Subcutaneous abdominal adipose tissue (tissue), 5 donors: ENCODE data around the gene DCANP1.

Experiments used
- H3K27ac ChIP-seq: one replicate; pipeline ENCODE4 v1.7.0; 2013; ENCODE audit warnings: low read depth, mild to moderate bottlenecking, inconsistent platforms, low read length, moderate library complexity
- H3K27me3 ChIP-seq, 5 donors: one replicate each; pipeline ENCODE4 v1.7.0; 2013; ENCODE audit warnings: low read length in 5 of 5, inconsistent platforms in 1 of 5; ENCODE audit not compliant: control insufficient read depth in 5 of 5, insufficient read depth in 4 of 5
- H3K36me3 ChIP-seq, 5 donors: one replicate each; pipeline ENCODE4 v1.7.0; 2013; ENCODE audit warnings: low read length in 5 of 5; ENCODE audit not compliant: control insufficient read depth in 5 of 5, insufficient read depth in 5 of 5
- H3K4me1 ChIP-seq, 5 donors: one replicate each; pipeline ENCODE4 v1.7.0; 2013; ENCODE audit warnings: low read length in 5 of 5, mild to moderate bottlenecking in 3 of 5, moderate library complexity in 1 of 5; ENCODE audit not compliant: control insufficient read depth in 5 of 5, insufficient read depth in 5 of 5
- H3K4me3 ChIP-seq, 5 donors: one replicate each; pipeline ENCODE4 v1.7.0; 2013; ENCODE audit warnings: low read length in 5 of 5, low read depth in 1 of 5
- H3K9ac ChIP-seq, 5 donors: one replicate each; pipeline ENCODE4 v1.7.0; 2013; ENCODE audit warnings: low read length in 5 of 5, mild to moderate bottlenecking in 4 of 5, moderate library complexity in 3 of 5
- H3K9me3 ChIP-seq, 5 donors: one replicate each; pipeline ENCODE4 v1.7.0; 2013; ENCODE audit warnings: low read length in 5 of 5; ENCODE audit not compliant: control insufficient read depth in 5 of 5
- donor health status: healthy.
- donor health status: healthy.
- donor health status: healthy.
- donor health status: healthy.
- donor health status: healthy.

Gene DCANP1

DNA sequence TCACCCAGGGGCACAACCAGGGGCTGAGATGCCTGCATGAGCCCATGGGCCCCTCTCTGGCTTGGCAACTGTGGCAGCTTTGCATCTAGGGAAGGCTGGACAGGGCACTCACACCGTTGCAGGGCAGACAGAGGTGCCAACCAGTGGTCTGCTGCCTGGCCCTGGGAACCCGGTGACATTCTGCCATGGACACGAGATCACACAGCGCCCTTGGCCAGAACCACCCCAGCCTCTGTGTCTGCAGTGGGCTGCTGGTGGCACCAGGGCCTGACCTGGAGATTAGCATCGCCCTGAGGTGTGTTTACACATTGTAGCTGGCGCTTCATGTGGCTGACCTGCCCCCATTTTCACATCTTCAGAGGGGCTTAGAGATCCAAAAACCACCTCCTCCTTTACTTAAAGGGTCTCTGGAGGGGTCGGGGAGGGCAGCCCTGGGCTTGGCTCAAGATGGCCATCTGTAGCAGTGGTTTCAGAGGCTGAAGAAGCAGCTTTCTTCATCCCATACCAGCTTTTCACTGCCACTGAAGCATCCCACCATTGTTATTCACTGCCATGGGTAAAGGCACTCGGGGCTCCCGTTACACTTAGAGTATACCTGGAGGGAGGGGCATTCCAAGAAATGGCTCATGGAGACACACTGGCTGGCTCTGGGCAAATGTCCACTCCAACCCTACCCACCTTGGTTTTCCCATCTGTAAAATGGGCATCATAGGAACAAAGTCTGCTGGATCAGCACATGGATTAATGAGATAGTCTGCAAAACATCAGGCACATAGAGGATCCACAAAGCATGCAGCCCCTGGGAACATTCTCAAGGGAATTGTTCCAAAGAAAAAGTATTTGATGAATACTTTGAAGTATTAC, 11.4 kb downstream of the DCANP1 start:
- Histone ChIP-seq H3K27ac (no peak overlapping the region), H3K9ac (no peak overlapping the region), H3K4me3 (no peak overlapping the region), H3K36me3 (no peaks in the 10 kb centered on the region), H3K4me1 (peaks cover 3 to 52% (median 39%) of the 10 kb centered on the region in 5 donors), H3K9me3 (no peaks in the 10 kb centered on the region), H3K27me3 (peaks cover 0 to 6% (median 0%) of the 10 kb centered on the region in 5 donors)

- Histone ChIP-seq H3K4me1 (peaks cover 3 to 58% (median 40%) of the 10 kb centered on the region in 5 donors), H3K27ac (no peak overlapping the region), H3K9ac (no peak overlapping the region), H3K4me3 (no peak overlapping the region), H3K36me3 (no peaks in the 10 kb centered on the region), H3K27me3 (peaks cover 0 to 6% (median 0%) of the 10 kb centered on the region in 5 donors), H3K9me3 (no peaks in the 10 kb centered on the region)
Observed at GRCh38 chr5:135434591-135435466, 12.3 kb downstream of the DCANP1 start.

- Histone ChIP-seq H3K36me3 (no peaks in the 10 kb centered on the region), H3K4me1 (peaks cover 3 to 59% (median 39%) of the 10 kb centered on the region in 5 donors), H3K27ac (no peak overlapping the region), H3K9ac (no peak overlapping the region), H3K9me3 (peaks cover 0 to 3% (median under 1%) of the 10 kb centered on the region in 5 donors), H3K4me3 (peak overlapping the region in 1 of 5 donors; percentile 31), H3K27me3 (peaks cover 0 to 6% (median 0%) of the 10 kb centered on the region in 5 donors)
Observed at GRCh38 chr5:135433681-135434426, 13.3 kb downstream of the DCANP1 start.

GRCh38 chr5:135432113-135432512, 15.0 kb downstream of the DCANP1 start:
- H3K9ac ChIP-seq: no peak overlapping the region
- no peaks in the 10 kb centered on the region for H3K36me3 ChIP-seq

GRCh38 chr5:135430135-135430437, 17.1 kb downstream of the DCANP1 start:
- H3K4me1 ChIP-seq: peaks cover 3 to 38% (median 28%) of the 10 kb centered on the region in 5 donors
- peaks cover 0 to 9% (median 8%) of the 10 kb centered on the region in 5 donors for H3K9me3 ChIP-seq
- no peak overlapping the region for H3K9ac ChIP-seq
- H3K36me3 ChIP-seq: no peaks in the 10 kb centered on the region
- H3K27me3 ChIP-seq: no peaks in the 10 kb centered on the region
- no peak overlapping the region for H3K4me3 ChIP-seq
- H3K27ac ChIP-seq: no peak overlapping the region

More at GRCh38 chr5:135432113-135432512, 15.0 kb downstream of the DCANP1 start:
- Histone ChIP-seq H3K27ac (no peak overlapping the region), H3K4me3 (no peak overlapping the region), H3K27me3 (peaks cover 0 to 6% (median 0%) of the 10 kb centered on the region in 5 donors), H3K4me1 (peaks cover 3 to 46% (median 33%) of the 10 kb centered on the region in 5 donors), H3K9me3 (peaks cover 0 to 9% (median 8%) of the 10 kb centered on the region in 5 donors)

DNA sequence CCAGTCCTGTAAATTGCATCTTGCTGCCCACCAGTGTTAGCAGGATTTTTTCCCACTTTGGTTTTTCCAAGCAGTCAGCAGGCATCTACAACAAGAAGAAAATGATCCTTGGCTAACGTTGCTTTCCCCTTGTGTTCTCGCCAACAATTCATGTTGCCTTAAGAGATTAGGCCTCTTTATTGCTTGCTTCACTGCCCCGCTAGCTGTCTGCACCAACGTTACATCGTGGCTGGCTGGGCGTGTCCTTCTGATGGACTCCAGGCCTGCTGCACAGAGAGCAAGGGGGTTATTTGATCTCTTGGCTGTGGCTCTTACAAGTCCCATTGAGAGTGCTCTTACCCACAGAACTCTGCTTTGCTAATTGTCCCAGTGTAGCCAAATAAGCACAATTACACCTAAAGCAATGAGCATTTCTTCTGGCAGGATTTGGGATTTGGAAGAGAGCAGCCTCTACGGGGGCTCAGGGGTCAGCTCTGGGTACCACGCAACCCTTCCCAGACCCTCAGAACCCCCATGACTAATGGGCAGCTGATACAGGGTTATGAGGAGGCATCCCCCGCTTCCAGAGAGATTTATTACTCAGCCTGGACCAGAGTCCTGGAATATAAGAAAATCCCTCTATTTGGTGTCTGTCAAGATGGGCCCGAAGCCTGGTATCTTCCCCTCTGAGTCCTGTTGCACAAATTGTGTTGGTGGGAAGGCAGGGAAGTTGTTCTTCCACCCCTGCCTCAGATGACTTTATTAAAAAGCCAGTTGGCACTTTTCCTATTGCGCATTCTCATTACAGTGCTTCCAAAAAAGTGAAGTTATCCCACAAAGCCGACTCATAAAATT, 17.6 kb downstream of the DCANP1 start:
- H3K27ac ChIP-seq: peak overlapping the region; percentile 12
- H3K4me1 ChIP-seq: peaks cover 3 to 33% (median 23%) of the 10 kb centered on the region in 5 donors
- no peaks in the 10 kb centered on the region for H3K36me3 ChIP-seq

GRCh38 chr5:135428586-135428985, 18.6 kb downstream of the DCANP1 start:
- H3K36me3 ChIP-seq: no peaks in the 10 kb centered on the region
- H3K9ac ChIP-seq: no peak overlapping the region
- peaks cover 0 to 9% (median 8%) of the 10 kb centered on the region in 5 donors for H3K9me3 ChIP-seq
- no peak overlapping the region for H3K27ac ChIP-seq
- no peaks in the 10 kb centered on the region for H3K27me3 ChIP-seq
- H3K4me3 ChIP-seq: no peak overlapping the region
- H3K4me1 ChIP-seq: peaks cover 0 to 27% (median 14%) of the 10 kb centered on the region in 5 donors

More for the DNA sequence above, 17.6 kb downstream of the DCANP1 start:
- H3K9me3 ChIP-seq: peaks cover 0 to 9% (median 8%) of the 10 kb centered on the region in 5 donors
- H3K4me3 ChIP-seq: no peak overlapping the region
- no peaks in the 10 kb centered on the region for H3K27me3 ChIP-seq
- no peak overlapping the region for H3K9ac ChIP-seq

DNA sequence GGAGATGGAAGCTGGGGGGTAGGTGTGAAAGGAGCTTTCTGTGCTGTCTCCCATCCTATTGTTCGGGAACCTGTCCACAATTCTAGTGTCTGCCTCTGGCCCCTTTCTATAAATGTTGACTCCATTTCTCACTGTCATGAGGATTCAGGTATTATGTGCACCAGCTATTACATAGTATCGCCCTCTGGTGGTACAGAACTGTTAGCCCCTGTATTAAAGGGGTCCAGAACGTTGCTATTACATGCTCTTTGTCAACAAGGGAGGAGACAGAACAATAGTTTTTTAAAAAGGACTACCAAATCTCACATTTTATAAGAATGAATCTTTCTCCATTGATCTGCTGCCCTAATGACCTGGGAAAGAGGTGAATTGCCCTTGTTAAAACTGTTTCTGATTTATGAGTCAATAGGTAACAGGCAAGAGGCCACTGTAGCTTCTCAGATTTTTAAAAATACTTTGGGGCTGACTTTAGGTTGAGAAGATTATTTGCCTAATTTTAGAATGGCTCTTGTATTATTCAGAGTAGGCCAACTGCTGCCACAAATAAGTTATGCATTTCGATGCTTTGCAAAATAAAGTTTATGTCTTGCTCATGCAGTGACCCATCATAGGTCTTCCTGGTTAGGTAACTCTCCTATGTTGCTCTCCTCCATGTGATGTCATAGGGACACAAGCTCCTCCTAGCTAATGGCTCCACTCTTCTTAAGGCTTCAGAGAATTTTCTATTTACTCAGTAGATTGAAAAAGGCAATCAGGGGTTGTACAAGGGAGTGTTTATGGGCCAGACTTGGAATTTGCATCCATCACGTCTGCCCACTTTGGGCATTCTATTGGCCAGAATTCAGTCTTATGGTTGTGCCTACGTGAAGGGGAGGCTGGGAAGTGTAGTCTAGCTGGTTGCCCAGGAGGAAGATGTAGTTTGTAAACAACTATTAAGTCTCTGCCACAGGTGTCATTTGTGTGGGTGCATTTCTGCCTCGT, 20.8 kb downstream of the DCANP1 start:
- no peaks in the 10 kb centered on the region for H3K36me3 ChIP-seq
- no peak overlapping the region for H3K9ac ChIP-seq
- H3K4me1 ChIP-seq: peaks cover 0 to 23% (median 13%) of the 10 kb centered on the region in 5 donors
- no peak overlapping the region for H3K4me3 ChIP-seq
- H3K27me3 ChIP-seq: no peaks in the 10 kb centered on the region
- H3K27ac ChIP-seq: no peak overlapping the region
- H3K9me3 ChIP-seq: peaks cover 0 to 9% (median 8%) of the 10 kb centered on the region in 5 donors
